Dermis blood vessel endothelial cell (primary cell): ENCODE results near the gene TLE5. TPM values are rescaled to one million over a fixed set of nuclear protein-coding genes. Genes with fewer than 3 reads are reported as not detected.
"Not testable (repeated sequence)": the region's sequence is repeated elsewhere in the genome, so short reads cannot be mapped to it uniquely, and the experiment has no call there.

Experiments used
- DNase-seq: peaks from one replicate; pipeline ENCODE4 v3.0.0; 2010
- total RNA-seq: library from RNA; depleted of rRNA; stranded (reverse); fragments of >200 nt; gene quantifications from 2 replicates; pipeline ENCODE4 v1.2.3, GENCODE V29; 2014

Gene TLE5
- total RNA-seq, 1 donor from 2014 or later = 81.7 TPM

DNA sequence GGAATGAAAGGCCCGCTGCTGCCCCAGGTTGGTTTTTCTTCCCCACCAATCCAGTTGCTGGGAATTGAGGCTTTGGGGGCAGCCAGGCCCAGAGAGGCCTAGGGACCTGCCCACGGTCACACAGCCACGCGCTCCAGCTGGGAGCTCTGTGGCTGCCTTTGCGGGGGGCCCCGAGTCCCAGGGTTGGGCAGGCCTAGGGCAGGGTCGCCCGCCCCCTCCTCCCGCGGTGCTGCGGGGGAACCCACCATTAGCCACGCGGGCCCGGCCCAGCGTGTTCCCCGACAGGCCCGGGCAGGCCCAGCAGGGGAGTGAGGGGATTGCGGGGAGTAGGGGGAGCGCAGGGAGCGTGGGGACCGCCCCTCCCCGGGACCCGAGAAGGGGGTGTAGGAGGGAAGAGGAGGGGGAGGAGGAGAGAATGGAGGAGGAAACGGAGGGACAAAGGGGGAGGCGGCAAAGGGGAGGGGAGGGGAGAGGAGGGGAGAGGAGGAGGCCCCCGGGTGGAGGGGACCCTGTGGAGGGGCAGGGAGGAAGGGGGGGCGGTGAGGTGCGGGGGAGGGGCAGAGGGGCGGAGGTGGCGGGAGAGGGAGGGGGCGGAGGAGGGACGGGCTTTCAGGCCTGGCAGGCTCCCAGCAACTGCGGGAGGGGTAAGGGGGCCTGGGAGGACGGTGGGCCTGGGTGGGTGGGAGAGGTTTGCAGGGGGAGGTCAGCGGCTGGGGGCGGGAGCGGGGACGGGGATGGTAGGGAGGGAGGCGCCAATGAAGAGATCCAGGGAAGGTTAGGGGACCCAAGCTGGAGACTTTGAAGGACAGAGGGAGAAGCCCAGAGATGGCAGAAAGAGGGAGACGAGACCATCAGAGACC, 20.3 kb downstream of the TLE5 start:
- no peak for DNase-seq

DNA sequence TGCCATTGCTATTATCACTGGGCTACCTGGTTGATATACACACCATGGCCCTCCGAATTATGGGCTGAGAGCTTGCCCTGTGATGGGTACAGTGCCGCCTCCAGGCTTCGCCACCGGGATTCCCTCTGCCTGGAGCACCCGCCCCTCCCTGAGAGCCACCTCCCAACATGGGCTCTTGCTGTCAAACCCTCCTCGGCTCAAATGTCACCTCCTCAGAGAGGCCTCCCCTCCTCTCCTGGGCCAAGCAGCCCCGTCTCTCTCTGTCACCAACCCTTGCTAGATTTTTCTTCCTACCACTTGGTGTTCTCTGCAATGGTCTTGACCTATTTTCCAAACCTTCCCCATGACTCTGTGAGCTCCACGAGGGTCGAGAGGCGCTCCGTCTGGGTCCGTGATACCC, 21.0 kb downstream of the TLE5 start:
- DNase-seq = no peak

DNA sequence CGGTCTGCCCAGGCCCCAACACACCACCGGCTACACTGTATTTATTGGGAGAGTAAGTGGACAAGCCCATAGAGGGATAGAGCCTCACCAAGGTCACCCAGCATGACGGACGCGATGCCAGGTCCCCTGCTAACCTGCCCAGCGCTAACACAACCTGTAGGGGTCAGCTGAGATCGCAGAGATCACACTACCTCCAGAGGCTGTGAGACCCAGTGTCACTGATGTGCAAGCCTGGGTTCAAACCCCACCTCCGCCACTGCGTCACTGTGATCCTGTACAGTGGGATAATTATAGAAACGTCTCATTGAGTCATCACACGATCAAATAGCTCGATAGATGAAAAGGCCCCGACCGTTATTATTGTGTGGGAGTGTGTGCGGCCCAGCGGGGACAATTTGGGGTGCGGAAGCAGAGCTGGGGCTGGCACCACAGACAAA, 22.6 kb downstream of the TLE5 start:
- no peak for DNase-seq

DNA sequence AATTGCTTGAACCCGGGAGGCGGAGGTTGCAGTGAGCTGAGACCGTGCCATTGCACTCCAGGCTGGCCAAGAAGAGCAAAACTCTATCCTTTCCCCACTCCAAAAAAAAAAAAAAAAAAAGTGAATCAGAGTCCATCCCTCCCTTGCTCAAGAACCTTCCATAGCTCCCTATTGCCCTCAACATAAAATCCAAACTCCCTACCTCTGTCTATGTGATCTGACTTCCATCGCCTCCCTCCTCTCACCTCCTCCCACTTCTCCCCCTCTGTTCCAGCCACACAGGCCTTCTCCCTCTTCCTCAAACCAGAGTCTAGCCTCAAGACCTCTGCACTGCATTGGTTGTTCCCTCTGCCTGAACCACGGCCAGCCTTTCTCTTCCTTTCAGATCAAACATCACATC, 23.2 kb downstream of the TLE5 start:
- DNase-seq = no peak

DNA sequence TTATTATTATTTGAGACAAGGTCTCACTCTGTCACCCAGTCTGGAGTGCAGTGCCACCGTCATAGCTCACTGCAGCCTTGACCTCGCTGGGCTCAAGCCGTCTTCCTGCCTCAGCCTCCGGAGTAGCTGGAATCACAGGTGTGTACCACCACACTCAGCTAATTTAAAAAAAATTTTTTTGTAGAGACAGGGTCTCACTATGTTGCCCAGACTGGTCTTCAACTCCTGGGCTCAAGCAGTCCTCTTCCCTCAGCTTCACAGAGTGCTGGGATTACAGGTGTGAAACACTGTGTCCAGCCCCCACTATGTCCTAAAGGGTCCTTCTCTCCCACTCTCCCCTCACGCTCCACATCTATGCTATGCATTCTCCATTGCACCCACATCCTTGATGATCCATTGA, 24.1 kb downstream of the TLE5 start:
- DNase-seq = no peak

DNA sequence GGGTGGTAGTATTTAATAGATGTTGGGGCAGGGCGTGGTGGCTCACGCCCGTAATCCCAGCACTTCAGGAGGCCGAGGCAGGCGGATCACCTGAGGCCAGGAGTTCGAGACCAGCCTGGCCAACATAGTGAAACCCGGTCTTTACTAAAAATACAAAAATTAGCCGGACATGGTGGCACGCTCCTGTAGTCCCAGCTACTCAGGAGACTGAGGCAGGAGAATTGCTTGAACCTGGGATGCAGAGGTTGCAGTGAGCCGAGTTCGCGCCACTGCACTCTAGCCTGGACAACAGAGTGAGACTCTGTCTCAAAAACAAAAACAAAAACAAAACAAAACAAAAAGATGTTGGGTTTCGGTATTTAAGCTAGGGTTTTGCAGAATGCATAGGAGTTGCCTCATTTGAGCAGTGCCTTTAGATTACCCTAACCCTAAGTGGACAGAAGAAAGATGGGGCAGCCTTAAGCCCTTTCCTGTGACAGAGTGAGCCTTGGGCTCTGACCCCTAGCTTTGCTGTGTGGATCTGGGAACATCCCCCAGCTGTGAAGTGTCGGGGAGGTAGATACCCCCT, 25.2 kb downstream of the TLE5 start:
- not testable (repeated sequence) for DNase-seq

DNA sequence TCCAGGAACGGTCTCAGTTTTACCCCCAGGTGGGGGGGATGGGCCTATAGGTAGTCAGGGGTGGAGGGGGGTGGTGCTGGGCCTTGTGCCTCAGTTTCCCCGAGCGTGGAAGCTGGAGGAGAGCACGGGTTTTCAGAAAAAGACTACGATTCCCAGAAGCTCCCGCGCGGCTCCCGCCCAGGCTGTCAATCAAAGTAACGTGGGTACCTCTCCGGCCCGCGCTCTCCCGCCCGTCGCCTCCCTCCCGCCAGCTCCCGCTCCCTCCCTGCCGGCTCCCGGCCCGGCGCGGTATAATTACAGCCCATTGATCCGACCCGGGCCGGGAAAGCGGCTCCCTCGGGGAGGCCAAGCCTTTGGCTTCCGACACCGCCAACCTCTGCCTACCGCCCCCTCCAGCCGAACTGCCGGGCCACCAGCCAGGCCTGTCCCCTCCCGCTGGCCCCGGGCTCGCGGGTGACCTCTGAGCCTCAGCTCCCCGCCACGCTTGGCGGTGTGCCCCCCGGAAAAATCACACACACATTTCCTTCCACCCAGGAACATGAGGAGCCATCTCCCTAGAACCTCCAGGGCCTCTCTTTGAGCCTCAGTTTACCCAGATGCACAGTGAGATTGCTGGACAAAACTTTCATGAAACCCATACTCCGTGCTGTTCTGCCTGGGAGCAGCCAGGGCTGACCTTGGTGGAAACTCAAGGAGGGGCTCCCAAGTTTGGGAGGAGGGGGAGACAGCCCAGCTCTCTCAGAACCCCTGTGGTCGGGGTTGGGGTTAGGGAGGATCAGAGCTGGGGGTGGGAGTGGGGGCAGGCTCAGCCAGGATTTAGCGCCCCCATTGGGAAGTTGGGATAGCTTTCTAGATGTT, 25.9 kb downstream of the TLE5 start:
- DNase-seq = peak; percentile 93

DNA sequence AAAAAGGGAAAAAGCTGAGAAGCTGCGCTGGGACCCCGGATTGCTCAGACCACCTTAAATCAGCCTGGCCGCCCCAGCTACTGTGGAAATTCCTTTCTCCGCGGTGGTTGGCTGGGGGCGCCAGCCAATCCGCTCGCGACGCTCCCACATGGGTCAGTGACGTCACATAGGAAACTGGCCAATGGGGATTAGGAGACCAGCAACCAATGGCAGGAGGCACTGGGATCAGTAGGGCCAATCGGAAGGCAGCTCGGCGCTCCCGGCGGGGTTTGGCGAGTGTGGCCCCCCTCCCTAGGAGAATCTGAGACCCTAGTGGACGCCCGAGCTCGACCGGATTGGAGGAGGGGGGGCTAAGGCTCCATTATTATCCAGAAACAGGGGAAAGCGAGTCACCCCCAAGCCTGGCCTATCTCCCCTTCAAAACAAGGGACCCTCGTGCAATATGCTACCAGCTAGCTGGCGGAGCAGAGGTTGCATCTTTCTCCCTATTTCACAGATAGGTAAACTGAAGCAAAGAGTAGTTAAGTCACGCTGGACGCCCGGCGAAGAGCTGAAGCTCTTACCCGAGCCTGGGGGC, 26.7 kb downstream of the TLE5 start:
- peak; percentile 100 for DNase-seq

DNA sequence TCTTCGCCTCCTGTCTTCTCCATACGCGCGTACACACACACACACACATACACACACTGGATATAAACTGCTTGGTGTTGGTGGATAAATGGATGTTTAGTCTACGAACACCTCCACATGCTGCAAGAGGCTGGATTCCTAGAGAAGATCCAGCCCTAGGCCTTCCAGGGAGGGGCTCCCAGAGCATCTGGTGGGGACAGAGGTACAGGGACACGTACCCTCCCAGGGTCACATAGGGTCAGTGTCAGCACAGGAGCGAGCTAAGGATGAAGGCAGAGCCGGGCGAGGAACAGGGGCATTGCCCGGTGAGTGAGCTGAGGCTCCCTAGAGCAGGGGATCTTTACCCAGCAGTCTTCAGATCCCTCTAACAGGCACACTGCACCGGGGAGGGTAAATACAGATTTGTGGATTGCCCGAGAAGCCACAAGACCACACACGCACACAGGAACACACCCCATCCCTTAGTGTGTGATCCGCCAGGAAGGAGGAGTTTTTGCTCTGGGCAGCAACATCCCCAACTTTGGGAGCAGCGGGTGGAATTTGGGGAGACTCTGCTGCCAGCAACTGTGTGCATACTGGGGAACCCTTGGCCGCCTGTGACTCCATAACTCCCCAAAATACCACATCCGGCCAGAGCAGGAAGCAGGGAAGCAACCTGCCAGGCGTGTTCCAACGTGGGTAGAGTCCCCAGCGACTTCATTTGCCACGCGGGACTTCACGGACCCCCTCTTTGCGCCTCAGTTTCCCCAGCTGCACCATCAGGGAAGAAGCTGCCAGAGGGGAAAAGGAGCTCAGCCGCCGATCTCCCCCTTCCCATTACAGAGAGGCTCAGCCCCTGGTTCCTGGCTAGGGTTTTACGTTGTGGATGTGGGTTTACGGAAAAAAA, 27.4 kb downstream of the TLE5 start:
- DNase-seq = peak; percentile 19

DNA sequence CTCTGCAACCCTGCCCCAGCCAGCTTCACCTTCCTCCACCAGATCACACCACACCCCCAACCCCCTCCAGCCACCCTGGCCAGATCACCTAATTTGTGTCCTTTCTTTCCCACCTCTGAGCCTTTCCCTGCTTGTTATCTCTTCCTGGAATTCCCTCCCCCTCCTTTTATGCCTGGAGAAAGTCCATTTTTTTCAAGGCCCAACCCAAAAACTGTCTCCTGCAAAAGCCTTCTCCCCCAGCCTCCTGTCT, 28.0 kb downstream of the TLE5 start:
- no peak for DNase-seq

DNA sequence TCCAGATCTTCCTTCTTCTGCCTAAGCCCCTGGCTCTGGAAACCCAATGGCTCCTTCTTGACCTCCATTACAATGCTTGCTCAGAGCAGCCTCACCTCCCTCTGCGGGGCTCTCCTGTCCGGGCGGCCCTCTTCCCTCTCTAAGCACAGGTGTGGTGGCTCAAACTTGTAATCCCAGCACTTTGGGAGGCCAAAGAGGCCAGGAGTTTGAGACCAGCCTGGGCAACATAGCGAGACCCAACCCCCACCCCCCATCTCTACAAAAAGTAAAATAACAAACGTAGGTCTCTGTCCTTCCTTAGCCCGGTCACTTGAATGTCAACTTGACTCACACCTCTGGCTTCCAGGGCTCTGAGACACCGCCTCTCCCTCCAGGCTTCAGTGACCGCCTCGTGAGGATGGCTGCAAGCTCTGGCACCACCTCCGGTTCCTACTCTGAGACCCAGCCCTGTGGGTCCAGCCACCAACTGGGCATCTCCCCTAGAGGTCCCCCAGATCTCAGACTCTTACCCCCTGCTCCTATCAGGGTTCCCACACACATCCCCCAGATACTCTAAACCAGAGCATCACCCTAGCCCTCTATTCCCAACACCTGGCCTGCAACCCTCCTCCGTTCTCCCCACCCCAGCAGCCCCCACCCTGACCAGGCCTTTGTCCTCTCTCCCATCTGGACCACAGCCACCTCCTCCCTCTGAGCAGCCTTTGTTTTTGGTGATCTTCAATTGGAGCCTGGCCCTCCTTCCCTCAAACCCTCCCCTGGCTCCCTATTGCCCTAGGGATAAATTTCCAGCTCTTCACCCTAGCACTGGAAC, 28.5 kb downstream of the TLE5 start:
- no peak for DNase-seq

DNA sequence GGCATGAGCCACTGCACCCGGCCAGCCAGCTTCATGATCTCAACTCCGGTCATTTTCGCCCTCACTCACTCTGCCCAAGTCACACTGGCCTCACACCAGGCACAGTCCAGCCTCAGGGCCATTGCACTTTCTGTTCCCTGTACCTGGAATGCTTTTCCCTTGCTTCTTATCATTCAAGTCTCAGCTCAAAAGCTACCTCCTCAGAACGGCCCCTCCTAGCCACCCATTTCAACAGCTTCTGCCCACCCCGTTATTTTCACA, 30.8 kb downstream of the TLE5 start:
- no peak for DNase-seq

DNA sequence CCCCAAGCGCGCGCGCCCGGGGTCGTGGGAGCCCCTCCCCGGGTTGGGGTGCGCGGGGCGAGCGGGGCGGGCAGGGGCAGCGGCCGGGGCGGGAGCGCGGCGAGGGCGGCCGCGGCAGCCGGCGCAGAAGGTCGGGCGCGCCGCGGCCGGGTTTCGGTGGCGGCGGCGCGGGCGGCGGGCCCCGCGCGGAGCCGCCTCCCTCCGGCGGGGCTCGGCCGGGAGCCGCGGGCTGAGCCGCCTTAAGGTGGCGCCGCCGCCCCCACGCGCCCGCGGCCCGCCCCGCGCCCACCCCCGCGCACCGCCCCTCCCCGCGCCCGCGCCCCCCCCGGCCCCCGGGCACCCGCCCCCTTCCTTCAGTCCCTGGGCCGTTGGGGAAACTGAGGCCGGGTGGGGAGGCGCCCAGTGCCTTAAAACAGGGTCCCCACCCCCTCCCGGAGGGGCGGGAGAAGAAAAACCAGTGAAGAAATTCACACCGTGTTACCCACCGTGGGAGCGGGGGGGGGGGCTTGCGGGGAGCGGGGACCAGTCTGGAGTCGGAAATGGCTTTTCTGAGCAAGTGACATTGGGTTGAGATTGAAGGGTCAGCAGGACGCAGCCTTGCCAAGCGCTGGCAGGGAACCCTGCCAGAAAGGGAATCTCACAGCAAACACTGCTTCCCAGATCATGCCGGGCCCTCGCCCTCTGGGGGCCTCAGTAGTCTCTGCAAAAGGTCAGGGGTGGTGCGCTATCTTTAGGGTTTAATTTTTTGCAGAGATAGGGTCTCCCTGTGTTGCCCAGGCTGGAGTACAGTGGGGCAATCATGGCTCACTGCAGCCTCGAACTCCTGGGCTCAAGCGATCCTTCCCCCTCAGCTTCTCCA, 33.0 kb downstream of the TLE5 start, which contains the start of gene TLE2:
Gene TLE2 (minus strand): TSS at position 216 of the 859 bp plus-strand sequence. CDS start 376 bp downstream, outside the sequence.
- peak; percentile 32 for DNase-seq

DNA sequence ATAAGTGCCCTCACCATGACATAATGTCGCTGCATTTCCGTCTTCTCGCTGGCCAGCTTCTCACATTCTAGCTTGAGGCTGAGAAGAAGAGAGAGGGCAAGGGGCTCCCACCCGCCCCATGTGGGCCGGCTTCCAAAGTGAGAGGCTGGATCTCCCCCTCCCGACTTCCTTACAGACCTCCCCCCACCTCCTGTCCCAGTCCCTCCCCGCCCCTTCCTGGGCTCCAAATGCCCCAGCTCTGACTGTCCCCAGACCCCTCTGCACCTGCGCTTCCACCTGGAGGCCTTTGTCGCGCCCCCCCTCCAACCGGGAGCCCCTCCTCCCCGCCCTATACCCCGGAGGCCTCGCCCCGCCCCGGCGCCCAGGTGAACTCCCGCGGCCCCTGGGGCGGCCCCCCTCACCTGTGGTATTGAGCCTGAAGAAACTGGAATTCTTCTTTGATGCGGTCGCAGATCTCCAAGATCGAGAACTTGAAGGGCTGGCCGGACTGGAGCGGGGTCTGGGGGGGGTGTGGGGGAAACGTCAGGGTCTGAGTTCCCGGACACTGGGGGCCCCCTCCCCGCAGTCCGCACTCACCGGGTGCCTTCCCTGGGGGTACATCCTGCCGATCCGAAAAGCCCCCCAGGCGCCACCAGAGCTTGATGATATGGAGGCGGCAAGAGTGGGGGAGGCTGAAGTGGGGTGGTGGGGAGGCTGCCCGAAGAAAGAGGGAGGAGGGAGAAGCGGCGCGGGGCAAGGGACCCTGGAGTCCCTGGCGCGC, 33.8 kb downstream of the TLE5 start:
- DNase-seq = no peak

DNA sequence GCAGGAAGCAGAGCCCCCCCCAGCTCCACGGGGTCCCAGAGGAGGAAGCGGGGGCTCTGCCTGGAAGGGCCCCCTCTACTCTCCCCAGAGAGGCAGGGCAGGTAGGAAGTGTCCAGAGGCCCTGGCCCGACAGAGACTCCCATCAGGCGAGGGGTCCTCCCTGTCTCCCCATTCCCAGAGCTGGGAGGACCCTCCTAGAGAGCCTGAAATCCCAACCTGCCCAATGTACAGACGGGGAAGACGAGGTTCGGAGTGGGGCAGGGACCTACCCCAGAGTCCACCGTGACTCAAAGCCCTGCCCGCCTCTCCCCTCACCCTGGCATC, 34.4 kb downstream of the TLE5 start:
- DNase-seq = no peak

DNA sequence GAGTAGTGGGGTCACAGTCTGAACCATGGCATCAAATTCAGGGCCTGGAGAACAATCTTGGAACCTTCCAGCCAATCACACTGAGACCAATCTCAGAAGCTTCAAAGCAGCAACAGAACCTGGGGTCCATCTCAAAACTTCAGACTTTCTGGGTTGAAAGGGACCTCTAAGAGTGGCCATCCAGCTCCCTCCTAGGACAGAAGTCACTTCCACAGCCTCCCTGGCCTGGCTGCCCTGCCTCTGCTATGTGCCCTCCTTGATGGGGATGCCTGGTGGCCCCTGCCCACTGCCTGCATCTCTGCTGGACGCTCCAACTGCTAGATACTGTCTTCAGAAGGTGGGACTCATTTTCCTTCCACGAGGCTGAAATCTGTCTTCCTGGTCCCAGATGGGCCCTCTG, 35.0 kb downstream of the TLE5 start:
- no peak for DNase-seq

DNA sequence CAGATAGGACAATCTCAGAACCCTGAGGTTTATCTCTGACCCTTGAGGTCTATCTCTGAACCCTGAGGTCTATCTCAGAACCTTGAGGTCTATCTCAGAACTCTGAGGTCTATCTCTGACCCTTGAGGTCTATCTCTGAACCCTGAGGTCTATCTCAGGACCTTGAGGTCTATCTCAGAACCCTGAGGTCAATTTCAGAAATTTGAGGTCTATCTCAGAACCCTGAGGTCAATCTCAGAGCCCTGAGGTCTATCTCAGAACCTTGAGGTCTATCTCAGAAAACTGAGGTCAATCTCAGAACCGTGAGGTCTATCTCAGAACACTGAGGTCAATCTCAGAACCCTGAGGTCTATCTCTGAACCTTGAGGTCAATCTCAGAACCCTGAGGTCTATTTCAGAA, 35.5 kb downstream of the TLE5 start:
- DNase-seq = no peak

DNA sequence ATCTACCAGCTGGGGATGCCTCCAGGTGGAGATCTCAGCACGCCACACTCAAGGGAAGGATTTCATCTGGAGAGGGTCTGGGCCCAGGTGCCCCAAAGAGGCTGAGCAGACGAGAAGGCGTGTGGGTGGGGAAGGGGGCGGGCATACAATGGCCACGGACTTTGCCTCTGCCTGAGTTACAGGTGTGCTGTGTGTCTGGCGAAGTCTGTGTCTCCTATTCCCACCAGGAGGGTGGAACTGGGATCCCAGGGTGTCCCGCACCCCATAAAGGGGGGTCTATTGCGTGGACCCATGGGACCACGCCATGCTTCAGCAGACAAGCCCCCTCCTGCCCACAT, 36.8 kb downstream of the TLE5 start:
- no peak for DNase-seq

DNA sequence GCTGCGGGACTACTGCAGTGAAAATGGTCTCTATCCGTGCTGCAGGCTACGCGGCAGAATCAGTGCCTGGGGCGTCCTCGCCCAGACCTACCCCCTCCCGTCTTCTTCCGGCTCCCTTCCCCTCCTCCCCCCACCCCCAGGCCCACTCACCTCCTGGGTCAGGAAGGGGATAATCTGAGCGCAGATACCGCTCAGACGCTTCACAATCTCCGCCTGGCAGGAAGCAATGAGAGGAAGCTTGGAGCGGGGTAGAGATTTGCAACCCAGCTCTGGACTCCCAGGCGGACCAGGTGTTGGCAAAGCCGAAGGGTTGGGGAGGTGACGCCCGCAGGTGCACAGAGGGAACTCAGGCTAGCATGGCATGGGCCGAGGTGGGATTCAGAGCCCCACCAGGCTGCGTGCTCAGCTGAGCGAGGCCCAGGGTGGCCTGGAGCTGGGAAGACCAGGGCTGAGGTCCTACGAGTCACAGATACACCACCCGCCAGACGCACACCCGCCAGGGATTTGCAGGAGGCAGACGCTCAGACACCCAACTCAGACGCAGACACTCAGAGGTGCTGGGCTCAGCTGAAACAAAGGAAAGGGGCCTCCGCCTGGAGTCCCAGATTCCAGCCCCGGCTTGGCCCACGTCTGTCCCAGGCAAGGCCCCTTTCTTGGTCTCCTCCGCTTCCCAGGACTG, 37.3 kb downstream of the TLE5 start:
- DNase-seq = peak; percentile 25

DNA sequence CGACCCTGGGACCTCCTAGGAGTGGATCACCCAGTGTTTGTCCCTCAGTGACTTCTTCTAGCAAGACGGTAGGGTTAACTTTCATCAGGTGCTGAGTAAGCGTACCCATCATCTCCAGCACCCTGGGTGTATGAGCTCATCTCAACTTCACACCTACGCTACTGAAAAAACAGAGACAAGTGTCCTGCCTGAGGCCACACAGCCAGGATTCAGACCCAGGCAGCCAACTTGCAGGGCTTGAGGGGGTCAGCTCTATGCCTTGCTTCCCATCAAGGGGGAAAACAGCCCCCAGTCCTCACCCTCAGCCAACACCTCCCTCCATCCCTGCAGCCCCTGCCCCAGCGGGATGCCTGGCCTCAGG, 37.8 kb downstream of the TLE5 start:
- DNase-seq = no peak
